GM12878 (cell line): ENCODE data around the gene SATB2. TPM values are rescaled to one million over a fixed set of nuclear protein-coding genes. Genes with fewer than 3 reads are reported as not detected.

Source experiments
- ATAC-seq: fragments of 200-7000 bp; cut with Tn5 transposase; 3 replicates; pipeline ENCODE4 v1.9.1; 2020; ENCODE audit warnings: mild to moderate bottlenecking, moderate library complexity
- BruUV-seq: library from RNA; stranded (reverse); fragments of 400-500 nt; replicated peaks from 2 replicates; lab custom pipeline; 2021; lab: Mats Ljungman, UMichigan
- CTCF ChIA-PET: fragments of 300-600 bp; sonication (Branson Sonifier 250); formaldehyde crosslinking; extraction: SDS; loops from one replicate; lab custom pipeline; 2021; ENCODE audit warnings: inconsistent platforms; lab: Yijun Ruan, JAX
- POLR2A ChIA-PET: fragments of 350-600 bp; formaldehyde crosslinking; extraction: SDS; loops from one replicate; lab custom pipeline; 2021; ENCODE audit warnings: inconsistent platforms; lab: Charles Lee
- RAD21 ChIA-PET: fragments of 300-600 bp; sonication (Branson Sonifier 250); formaldehyde crosslinking; loops from one replicate; lab custom pipeline; 2023; ENCODE audit warnings: antibody characterized with exemption; ENCODE audit not compliant: unreplicated experiment; lab: Charles Lee
- SMC1A ChIA-PET: fragments of 300-600 bp; sonication (Branson Sonifier 250); formaldehyde crosslinking; loops from one replicate; lab custom pipeline; 2023; ENCODE audit not compliant: unreplicated experiment, uncharacterized antibody; lab: Charles Lee
- DNase-seq: peaks from one replicate; pipeline ENCODE4 v3.0.0-alpha.2; 2011; ENCODE audit warnings: low read depth, low spot score
- FAIRE-seq: peaks from 3 replicates; lab custom pipeline; 2011; peaks lifted over from hg19 to GRCh38; lab: Jason Lieb, UNC
- H2AFZ ChIP-seq: 2 replicates; pipeline ENCODE4 v1.6.0; 2011; ENCODE audit warnings: low read depth, low read length, control low read depth; ENCODE audit not compliant: control insufficient read depth
- H3K27ac ChIP-seq: 2 replicates; pipeline ENCODE4 v1.5.1; 2011; ENCODE audit warnings: control low read depth; ENCODE audit not compliant: control insufficient read depth, insufficient read depth
- H3K27me3 ChIP-seq, 2 experiments: replicated peaks in 1 of 2; 2 replicates each; pipeline versions ENCODE4 v1.6.0 to v1.6.1; 2011; ENCODE audit warnings: low read length in 1 of 2; ENCODE audit not compliant: control insufficient read depth in 2 of 2, insufficient read depth in 2 of 2
- H3K36me3 ChIP-seq, 2 experiments: 2 replicates each; pipeline ENCODE4 v1.5.1; 2011; ENCODE audit warnings: low read length in 1 of 2; ENCODE audit not compliant: control insufficient read depth in 2 of 2, insufficient read depth in 2 of 2
- H3K4me1 ChIP-seq: 2 replicates; pipeline ENCODE4 v1.6.1; 2011; ENCODE audit warnings: mild to moderate bottlenecking, low read length, moderate library complexity, mixed read lengths; ENCODE audit not compliant: control insufficient read depth, insufficient read depth
- H3K4me2 ChIP-seq: 2 replicates; pipeline ENCODE4 v1.6.0; 2011; ENCODE audit warnings: control low read depth; ENCODE audit not compliant: control insufficient read depth, insufficient read depth
- H3K4me3 ChIP-seq: fragments of 200-600 bp; sonication (generic); 2 replicates; pipeline ENCODE4 v1.5.1; 2016
- H3K79me2 ChIP-seq: 2 replicates; pipeline ENCODE4 v1.6.0; 2011; ENCODE audit warnings: low read length; ENCODE audit not compliant: control insufficient read depth, insufficient read depth
- H3K9ac ChIP-seq: 2 replicates; pipeline ENCODE4 v1.8.0; 2011; ENCODE audit warnings: low read length, control low read depth, mixed read lengths; ENCODE audit not compliant: control insufficient read depth, insufficient read depth
- H3K9me3 ChIP-seq: replicated peaks from 3 replicates; pipeline ENCODE4 v1.5.1; 2011; ENCODE audit warnings: mild to moderate bottlenecking, low read length; ENCODE audit not compliant: control insufficient read depth, insufficient read depth
- H4K20me1 ChIP-seq: 2 replicates; pipeline ENCODE4 v1.6.0; 2011; ENCODE audit not compliant: control insufficient read depth, insufficient read depth
- CBX3 ChIP-seq: fragments of 200-600 bp; sonication (generic); IDR thresholded peaks from 2 replicates; pipeline ENCODE4 v1.6.1; 2016; ENCODE audit warnings: low read depth, borderline replicate concordance
- FOXK2 ChIP-seq: fragments of 450-650 bp; IDR thresholded peaks from 2 replicates; pipeline ENCODE4 v1.6.1; 2017; ENCODE audit warnings: mild to moderate bottlenecking, moderate library complexity
- ZNF384 ChIP-seq: IDR thresholded peaks from 2 replicates; pipeline ENCODE4 v1.6.1; 2012; ENCODE audit warnings: low read depth, mild to moderate bottlenecking, low read length, improper control_type of control experiment, borderline replicate concordance
- WGBS: methylation state at CpG from one replicate; pipeline ENCODE4 v1.1.6; 2016; ENCODE audit warnings: low lambda C conversion rate; ENCODE audit not compliant: insufficient replicate concordance, insufficient coverage; ENCODE audit errors: missing lambda C conversion rate; 5-methylcytosine and 5-hydroxymethylcytosine counted together
- in situ Hi-C: fragments of 300-500 bp; cut with MboI; formaldehyde crosslinking; loops from 9 replicates; pipeline ENCODE4 v1.14.3; 2018; ENCODE audit warnings: mixed read lengths
- intact Hi-C: fragments of 100-400 bp; cut with micrococcal nuclease; formaldehyde crosslinking; loops from one replicate; pipeline ENCODE4 v1.14.2; 2022; ENCODE audit not compliant: unreplicated experiment
- polyA plus RNA-seq, 11 experiments: library from polyadenylated mRNA; depleted of rRNA in 4 of 11; unstranded in 6 of 11; stranded (reverse) in 5 of 11; fragments of >200 nt; fragmentation: Nextera tagmentation in 4 of 11; fragmentation: Illumina TruSeq in 1 of 11; extraction: Ambion mirVana in 4 of 11; extraction: Trizol in 1 of 11; gene quantifications; 1 replicate in 1 of 11; 2 replicates in 10 of 11; pipeline versions ENCODE4 v1.2.1 to v1.2.3, GENCODE V29; 2011 to 2016; ENCODE audit warnings: inconsistent platforms in 2 of 11, missing spikeins in 2 of 11, low read depth in 1 of 11
- total RNA-seq, 4 experiments: library from RNA; depleted of rRNA in 3 of 4; stranded (reverse); fragments of >200 nt in 3 of 4; fragmentation: Illumina TruSeq in 1 of 4; extraction: Trizol in 1 of 4; gene quantifications; 2 replicates each; pipeline versions ENCODE4 v1.2.1 to v1.2.3, GENCODE V29; 2013 to 2021
- TF ChIP-seq, protein P1 (sequence below): fragments of 450-650 bp; IDR thresholded peaks from 2 replicates; pipeline ENCODE4 v1.6.1; 2016; ENCODE audit warnings: mild to moderate bottlenecking, moderate library complexity, borderline replicate concordance
- TF ChIP-seq, protein P2 (sequence below): fragments of 150-350 bp; IDR thresholded peaks from 2 replicates; pipeline ENCODE4 v1.6.1; 2014; ENCODE audit warnings: mild to moderate bottlenecking, low read depth, low read length

Gene SATB2
- total and polyA plus RNA-seq, 10 of the 15 experiments (the other 5 are each of a cell fraction or from before 2014, with no cell fraction given) = 0.03 to 0.56 (median 0.08) TPM; not detected in 3

DNA sequence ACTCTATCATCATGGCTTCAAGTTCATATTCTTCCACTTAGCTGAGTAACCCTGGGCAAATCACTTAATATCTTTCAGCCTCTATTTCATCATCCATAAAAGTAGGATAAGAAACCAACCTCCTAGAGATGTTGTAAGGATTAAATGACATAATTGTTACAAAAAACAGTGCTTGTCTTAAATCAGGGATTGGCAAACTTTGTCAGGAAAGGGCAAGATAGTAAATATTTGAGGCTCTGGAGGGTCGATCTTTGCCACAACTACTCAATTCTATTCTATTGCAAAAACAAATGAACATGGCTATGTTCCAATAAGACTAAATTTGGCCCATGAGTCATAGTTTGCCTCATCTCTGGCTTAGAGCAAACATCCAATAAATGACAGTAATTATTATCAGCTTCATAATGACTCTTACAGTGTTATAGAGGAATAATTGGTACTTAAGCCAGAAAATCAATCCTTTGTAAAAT lies 184.7 kb downstream of the SATB2 start:
- Histone ChIP-seq H3K9me3 (no peaks in the 10 kb centered on the region), H3K27ac (no peak overlapping the region), H4K20me1 (no peaks in the 10 kb centered on the region), H3K79me2 (no peaks in the 10 kb centered on the region), H2AFZ (no peak overlapping the region), H3K27me3 (no peaks in the 10 kb centered on the region; a peak in 1 of 4 replicates), H3K4me1 (no peaks in the 10 kb centered on the region), H3K36me3 (no peaks in the 10 kb centered on the region), H3K9ac (no peak overlapping the region), H3K4me2 (no peak overlapping the region), H3K4me3 (no peak overlapping the region)
- ATAC-seq (no peak), FAIRE-seq (no peak), DNase-seq (no peak)
- intact Hi-C loops = no loop called here
- BruUV-seq = no TSS peak
- ChIA-PET RAD21 (no interaction called here), POLR2A (no interaction called here), SMC1A (no interaction called here), CTCF (interaction anchor here (1.0 kb wide), 1 partner anchor 280 kb away, joined by 3 read pairs; no protein-coding TSS in a partner anchor)
- in situ Hi-C loops = no loop called here
- WGBS = 0% methylated on average over 1 of the region's 1 CpG
- TF ChIP-seq, protein P1, sequence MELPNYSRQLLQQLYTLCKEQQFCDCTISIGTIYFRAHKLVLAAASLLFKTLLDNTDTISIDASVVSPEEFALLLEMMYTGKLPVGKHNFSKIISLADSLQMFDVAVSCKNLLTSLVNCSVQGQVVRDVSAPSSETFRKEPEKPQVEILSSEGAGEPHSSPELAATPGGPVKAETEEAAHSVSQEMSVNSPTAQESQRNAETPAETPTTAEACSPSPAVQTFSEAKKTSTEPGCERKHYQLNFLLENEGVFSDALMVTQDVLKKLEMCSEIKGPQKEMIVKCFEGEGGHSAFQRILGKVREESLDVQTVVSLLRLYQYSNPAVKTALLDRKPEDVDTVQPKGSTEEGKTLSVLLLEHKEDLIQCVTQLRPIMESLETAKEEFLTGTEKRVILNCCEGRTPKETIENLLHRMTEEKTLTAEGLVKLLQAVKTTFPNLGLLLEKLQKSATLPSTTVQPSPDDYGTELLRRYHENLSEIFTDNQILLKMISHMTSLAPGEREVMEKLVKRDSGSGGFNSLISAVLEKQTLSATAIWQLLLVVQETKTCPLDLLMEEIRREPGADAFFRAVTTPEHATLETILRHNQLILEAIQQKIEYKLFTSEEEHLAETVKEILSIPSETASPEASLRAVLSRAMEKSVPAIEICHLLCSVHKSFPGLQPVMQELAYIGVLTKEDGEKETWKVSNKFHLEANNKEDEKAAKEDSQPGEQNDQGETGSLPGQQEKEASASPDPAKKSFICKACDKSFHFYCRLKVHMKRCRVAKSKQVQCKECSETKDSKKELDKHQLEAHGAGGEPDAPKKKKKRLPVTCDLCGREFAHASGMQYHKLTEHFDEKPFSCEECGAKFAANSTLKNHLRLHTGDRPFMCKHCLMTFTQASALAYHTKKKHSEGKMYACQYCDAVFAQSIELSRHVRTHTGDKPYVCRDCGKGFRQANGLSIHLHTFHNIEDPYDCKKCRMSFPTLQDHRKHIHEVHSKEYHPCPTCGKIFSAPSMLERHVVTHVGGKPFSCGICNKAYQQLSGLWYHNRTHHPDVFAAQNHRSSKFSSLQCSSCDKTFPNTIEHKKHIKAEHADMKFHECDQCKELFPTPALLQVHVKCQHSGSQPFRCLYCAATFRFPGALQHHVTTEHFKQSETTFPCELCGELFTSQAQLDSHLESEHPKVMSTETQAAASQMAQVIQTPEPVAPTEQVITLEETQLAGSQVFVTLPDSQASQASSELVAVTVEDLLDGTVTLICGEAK = no peak
- TF ChIP-seq, protein P2, sequence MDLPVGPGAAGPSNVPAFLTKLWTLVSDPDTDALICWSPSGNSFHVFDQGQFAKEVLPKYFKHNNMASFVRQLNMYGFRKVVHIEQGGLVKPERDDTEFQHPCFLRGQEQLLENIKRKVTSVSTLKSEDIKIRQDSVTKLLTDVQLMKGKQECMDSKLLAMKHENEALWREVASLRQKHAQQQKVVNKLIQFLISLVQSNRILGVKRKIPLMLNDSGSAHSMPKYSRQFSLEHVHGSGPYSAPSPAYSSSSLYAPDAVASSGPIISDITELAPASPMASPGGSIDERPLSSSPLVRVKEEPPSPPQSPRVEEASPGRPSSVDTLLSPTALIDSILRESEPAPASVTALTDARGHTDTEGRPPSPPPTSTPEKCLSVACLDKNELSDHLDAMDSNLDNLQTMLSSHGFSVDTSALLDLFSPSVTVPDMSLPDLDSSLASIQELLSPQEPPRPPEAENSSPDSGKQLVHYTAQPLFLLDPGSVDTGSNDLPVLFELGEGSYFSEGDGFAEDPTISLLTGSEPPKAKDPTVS = no peak
- TF ChIP-seq CBX3 = no peak
- TF ChIP-seq FOXK2 = no peak
- no peak for TF ChIP-seq ZNF384
